OCI-LY1 (cell line): ENCODE measurements around the gene INSR.
A peak's percentile ranks its signal among the peaks of the same experiment; 100 is the strongest.

Experiments used
- H2AFZ ChIP-seq: fragments of 200-600 bp; sonication (generic), shearing (Covaris generic); 2 replicates; pipeline ENCODE4 v1.6.0; 2014; ENCODE audit warnings: antibody characterized with exemption, mild to moderate bottlenecking, low read length
- H3F3A ChIP-seq: fragments of 200-600 bp; sonication (generic), shearing (Covaris generic); 2 replicates; pipeline ENCODE4 v1.6.0; 2014; ENCODE audit warnings: mild to moderate bottlenecking, antibody characterized with exemption, low read length, moderate library complexity; ENCODE audit not compliant: insufficient read depth
- H3K27ac ChIP-seq: fragments of 200-600 bp; sonication (generic); 2 replicates; pipeline ENCODE4 v1.5.1; 2014; ENCODE audit warnings: low read length, mixed run types, mild to moderate bottlenecking, low read depth; ENCODE audit not compliant: poor library complexity, severe bottlenecking
- H3K27me3 ChIP-seq: fragments of 200-600 bp; sonication (generic); 2 replicates; pipeline ENCODE4 v1.6.0; 2014; ENCODE audit warnings: antibody characterized with exemption, mild to moderate bottlenecking, low read length, moderate library complexity; ENCODE audit not compliant: insufficient read depth
- H3K36me3 ChIP-seq: fragments of 200-600 bp; sonication (generic); 2 replicates; pipeline ENCODE4 v1.6.1; 2014; ENCODE audit warnings: mild to moderate bottlenecking, antibody characterized with exemption, low read length, moderate library complexity, mixed read lengths; ENCODE audit not compliant: insufficient read depth
- H3K4me1 ChIP-seq: fragments of 200-600 bp; sonication (generic); 2 replicates; pipeline ENCODE4 v1.5.1; 2014; ENCODE audit warnings: mild to moderate bottlenecking, low read length, moderate library complexity; ENCODE audit not compliant: insufficient read depth, severe bottlenecking
- H3K4me2 ChIP-seq: fragments of 200-600 bp; sonication (generic), shearing (Covaris generic); 2 replicates; pipeline ENCODE4 v1.6.1; 2014; ENCODE audit warnings: low read length
- H3K4me3 ChIP-seq: fragments of 200-600 bp; sonication (generic); 2 replicates; pipeline ENCODE4 v1.5.1; 2014; ENCODE audit warnings: low read length, low read depth, mild to moderate bottlenecking, mixed read lengths; ENCODE audit not compliant: poor library complexity, severe bottlenecking
- H3K79me2 ChIP-seq: fragments of 200-600 bp; shearing (Covaris generic); 2 replicates; pipeline ENCODE4 v1.6.1; 2016; ENCODE audit warnings: mixed run types, low read length, mixed read lengths; ENCODE audit not compliant: insufficient read depth
- H3K9ac ChIP-seq: fragments of 200-600 bp; sonication (generic), shearing (Covaris generic); 2 replicates; pipeline ENCODE4 v1.6.1; 2014; ENCODE audit warnings: mild to moderate bottlenecking, low read length, mixed read lengths
- H3K9me2 ChIP-seq: fragments of 200-600 bp; sonication (generic), shearing (Covaris generic); 2 replicates; pipeline ENCODE4 v1.6.1; 2014; ENCODE audit warnings: low read depth, mild to moderate bottlenecking, low read length, mixed read lengths
- H3K9me3 ChIP-seq: fragments of 200-600 bp; shearing (Covaris generic); 2 replicates; pipeline ENCODE4 v1.6.1; 2014; ENCODE audit warnings: low read length, mixed read lengths
- H4K20me1 ChIP-seq: fragments of 200-600 bp; sonication (generic), shearing (Covaris generic); 2 replicates; pipeline ENCODE4 v1.6.0; 2016; ENCODE audit warnings: mild to moderate bottlenecking, low read length; ENCODE audit not compliant: insufficient read depth
- EZH2 ChIP-seq: fragments of 200-600 bp; sonication (generic), shearing (Covaris generic); IDR thresholded peaks from 2 replicates; pipeline ENCODE4 v1.8.0; 2017; ENCODE audit warnings: borderline replicate concordance, mixed run types, mild to moderate bottlenecking, antibody characterized with exemption, low read length, moderate library complexity, mixed read lengths
- TF ChIP-seq, protein P1 (sequence below): fragments of 200-600 bp; sonication (generic), shearing (Covaris generic); IDR thresholded peaks from 2 replicates; pipeline ENCODE4 v1.5.1; 2017; ENCODE audit warnings: mild to moderate bottlenecking, antibody characterized with exemption, low read length, moderate library complexity, mixed read lengths

The INSR gene

DNA sequence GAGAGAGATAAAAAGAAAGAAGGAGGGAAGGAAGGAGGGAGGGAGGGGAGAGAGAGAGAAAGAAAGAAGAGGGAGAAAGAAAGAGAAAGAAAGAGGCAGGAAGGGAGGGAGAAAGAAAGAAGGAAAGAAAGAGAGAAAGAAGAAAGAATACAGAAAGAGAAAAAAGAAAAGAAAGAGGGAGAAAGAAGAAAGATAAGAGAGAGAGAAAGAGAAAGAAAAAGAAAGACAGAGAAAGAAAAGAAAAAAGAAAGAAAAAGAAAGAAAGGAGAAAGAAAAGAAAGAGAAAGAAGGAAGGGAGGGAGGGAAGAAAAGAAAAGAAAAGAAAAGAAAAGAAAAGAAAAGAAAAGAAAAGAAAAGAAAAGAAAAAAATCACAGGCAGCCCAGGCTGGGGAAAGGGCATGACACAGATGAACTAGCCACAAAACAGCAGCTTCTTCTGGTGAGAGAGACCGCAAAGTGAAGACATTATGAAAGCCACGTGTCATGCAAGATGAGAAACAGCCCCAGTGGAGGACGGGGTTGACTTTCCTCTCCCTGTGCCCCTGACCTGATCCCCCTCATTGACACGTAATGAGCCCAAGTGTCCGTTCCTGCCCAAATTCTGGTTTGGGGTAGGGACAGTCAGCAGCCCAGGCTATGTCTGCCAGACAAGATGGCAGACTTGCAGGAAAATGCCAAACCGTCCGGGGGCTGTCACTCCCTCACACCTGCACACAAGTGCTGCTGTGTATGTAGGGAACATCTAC lies 102.1 kb downstream of the INSR start:
- no peaks in the 10 kb centered on the region for H3K36me3 ChIP-seq
- peak overlapping the region; percentile 52 for H3K4me2 ChIP-seq
- H3K4me1 ChIP-seq = peaks cover 49% of the 10 kb centered on the region
- H3K4me3 ChIP-seq = peak overlapping the region; percentile 4
- H3K9ac ChIP-seq = peak overlapping the region; percentile 52
- H3F3A ChIP-seq = peaks cover 8% of the 10 kb centered on the region
- TF ChIP-seq, protein P1, sequence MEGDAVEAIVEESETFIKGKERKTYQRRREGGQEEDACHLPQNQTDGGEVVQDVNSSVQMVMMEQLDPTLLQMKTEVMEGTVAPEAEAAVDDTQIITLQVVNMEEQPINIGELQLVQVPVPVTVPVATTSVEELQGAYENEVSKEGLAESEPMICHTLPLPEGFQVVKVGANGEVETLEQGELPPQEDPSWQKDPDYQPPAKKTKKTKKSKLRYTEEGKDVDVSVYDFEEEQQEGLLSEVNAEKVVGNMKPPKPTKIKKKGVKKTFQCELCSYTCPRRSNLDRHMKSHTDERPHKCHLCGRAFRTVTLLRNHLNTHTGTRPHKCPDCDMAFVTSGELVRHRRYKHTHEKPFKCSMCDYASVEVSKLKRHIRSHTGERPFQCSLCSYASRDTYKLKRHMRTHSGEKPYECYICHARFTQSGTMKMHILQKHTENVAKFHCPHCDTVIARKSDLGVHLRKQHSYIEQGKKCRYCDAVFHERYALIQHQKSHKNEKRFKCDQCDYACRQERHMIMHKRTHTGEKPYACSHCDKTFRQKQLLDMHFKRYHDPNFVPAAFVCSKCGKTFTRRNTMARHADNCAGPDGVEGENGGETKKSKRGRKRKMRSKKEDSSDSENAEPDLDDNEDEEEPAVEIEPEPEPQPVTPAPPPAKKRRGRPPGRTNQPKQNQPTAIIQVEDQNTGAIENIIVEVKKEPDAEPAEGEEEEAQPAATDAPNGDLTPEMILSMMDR = no peak
- no peak for TF ChIP-seq EZH2
- no peaks in the 10 kb centered on the region for H3K9me3 ChIP-seq
- H2AFZ ChIP-seq = no peak overlapping the region; the same call in 1 of the 2 replicates
- H3K9me2 ChIP-seq = no peaks in the 10 kb centered on the region
- no peaks in the 10 kb centered on the region for H3K27me3 ChIP-seq
- peak overlapping the region; percentile 83 for H3K27ac ChIP-seq
- H3K79me2 ChIP-seq = no peaks in the 10 kb centered on the region
- H4K20me1 ChIP-seq = no peaks in the 10 kb centered on the region

DNA sequence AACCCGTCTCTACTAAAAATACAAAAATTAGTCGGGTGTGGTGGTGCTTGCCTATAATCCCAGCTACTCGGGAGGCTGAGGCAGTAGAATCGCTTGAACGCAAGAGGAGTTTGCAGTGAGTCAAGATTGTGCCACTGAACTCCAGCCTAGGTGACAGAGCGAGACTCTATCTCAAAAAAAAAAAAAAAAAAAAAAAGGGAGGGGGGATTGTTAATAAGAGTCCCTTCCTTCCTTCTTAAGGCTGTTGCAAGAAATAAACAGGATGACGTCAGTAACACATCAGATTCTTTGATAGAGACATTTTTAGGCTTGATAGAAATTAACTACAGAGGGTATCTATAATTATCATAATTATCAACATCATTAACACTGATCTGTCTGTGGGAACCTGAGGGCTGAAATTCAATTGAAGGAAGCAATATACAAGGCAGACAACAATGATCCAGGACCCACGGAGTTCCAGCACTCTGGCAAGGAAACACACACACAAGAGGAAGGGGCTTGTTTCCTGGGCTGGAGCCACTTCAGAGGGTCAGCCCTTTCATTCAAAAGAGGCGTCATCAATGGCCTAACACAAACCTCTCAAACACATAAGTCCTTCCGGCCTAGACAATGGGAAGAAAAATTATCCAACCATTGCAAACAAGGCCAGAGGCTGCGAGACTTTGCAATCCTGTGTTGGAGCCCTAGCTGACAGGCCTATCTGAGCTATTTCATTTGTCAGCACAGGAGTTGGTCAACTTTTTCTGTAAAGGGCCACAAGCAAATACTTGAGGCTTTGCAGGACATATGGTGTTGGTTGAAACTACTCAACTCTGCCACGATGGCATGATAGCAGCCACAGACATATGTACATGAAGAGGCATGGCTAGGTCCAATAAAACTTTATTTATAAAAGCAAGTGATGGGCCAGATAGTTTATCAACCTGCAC lies 105.2 kb downstream of the INSR start:
- no peak for TF ChIP-seq EZH2
- TF ChIP-seq, protein P1 = no peak
- Histone ChIP-seq H3K9me2 (no peaks in the 10 kb centered on the region), H3K9ac (no peak overlapping the region), H3K27me3 (no peaks in the 10 kb centered on the region), H3F3A (no peaks in the 10 kb centered on the region; the same call in 1 of the 2 replicates), H3K79me2 (no peaks in the 10 kb centered on the region), H4K20me1 (no peaks in the 10 kb centered on the region), H2AFZ (peak overlapping the region; percentile 71; the same call in 1 of the 2 replicates), H3K9me3 (no peaks in the 10 kb centered on the region), H3K4me2 (no peak overlapping the region), H3K27ac (peak overlapping the region; percentile 81), H3K4me3 (no peak overlapping the region), H3K4me1 (peaks cover 52% of the 10 kb centered on the region), H3K36me3 (no peaks in the 10 kb centered on the region)

DNA sequence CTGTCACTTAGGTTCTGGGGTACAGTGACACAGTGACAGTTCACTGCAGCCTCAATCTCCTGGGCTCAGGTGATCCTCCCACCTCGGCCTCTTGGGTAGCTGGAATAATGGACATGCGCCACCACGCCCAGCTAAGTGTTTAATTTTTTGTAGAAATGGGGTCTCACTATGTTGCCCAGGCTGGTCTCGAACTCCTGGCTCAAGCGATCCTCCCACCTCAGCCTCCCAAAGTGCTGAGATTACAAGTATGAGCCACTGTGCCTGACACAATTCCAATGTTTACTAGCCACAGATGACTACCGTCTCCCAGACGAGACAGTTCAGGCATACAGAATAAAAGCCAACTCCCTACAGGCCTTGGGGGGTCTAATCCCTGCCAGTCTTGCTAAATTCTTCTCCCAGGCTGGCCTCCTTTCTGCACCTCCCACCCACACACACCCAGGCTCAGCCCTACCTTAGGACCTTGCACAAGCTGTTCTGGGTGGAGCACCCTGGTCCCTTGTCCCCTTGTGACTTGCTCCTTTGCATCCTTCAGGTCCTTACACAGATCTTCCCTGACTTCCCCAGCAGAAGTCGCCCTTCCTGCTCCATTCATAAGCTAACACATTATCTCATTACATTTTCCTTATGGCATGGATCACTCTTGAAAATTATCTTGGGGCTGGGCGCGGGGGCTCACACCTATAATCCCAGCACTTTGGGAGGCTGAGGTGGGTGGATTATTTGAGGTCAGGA lies 106.4 kb downstream of the INSR start:
- Histone ChIP-seq H3K9ac (no peak overlapping the region), H3K9me2 (no peaks in the 10 kb centered on the region), H3K36me3 (no peaks in the 10 kb centered on the region), H3K4me3 (no peak overlapping the region), H3F3A (no peaks in the 10 kb centered on the region; the same call in 1 of the 2 replicates), H3K27me3 (no peaks in the 10 kb centered on the region), H3K27ac (peak overlapping the region; percentile 12), H3K4me1 (peaks cover 52% of the 10 kb centered on the region), H3K9me3 (no peaks in the 10 kb centered on the region), H4K20me1 (no peaks in the 10 kb centered on the region), H3K4me2 (no peak overlapping the region), H3K79me2 (no peaks in the 10 kb centered on the region), H2AFZ (no peak overlapping the region)
- no peak for TF ChIP-seq EZH2
- TF ChIP-seq, protein P1 = no peak
